Loucy (cell line): Measurements from ENCODE around the gene FBN1.

Experiments used
- H2AFZ ChIP-seq: fragments of 200-600 bp; sonication (generic); 2 replicates; pipeline ENCODE4 v1.6.0; 2016; ENCODE audit warnings: antibody characterized with exemption, mild to moderate bottlenecking, low read length, moderate library complexity
- H3F3A ChIP-seq: fragments of 200-600 bp; 2 replicates; pipeline ENCODE4 v1.6.0; 2016; ENCODE audit warnings: antibody characterized with exemption, low read depth, mild to moderate bottlenecking
- H3K27me3 ChIP-seq: fragments of 200-600 bp; sonication (generic); 2 replicates; pipeline ENCODE4 v1.6.1; 2014; ENCODE audit warnings: low read length, mild to moderate bottlenecking; ENCODE audit not compliant: insufficient read depth, poor library complexity, severe bottlenecking
- H3K36me3 ChIP-seq: fragments of 200-600 bp; sonication (generic); 2 replicates; pipeline ENCODE4 v1.6.1; 2016; ENCODE audit warnings: low read length; ENCODE audit not compliant: insufficient read depth
- H3K4me1 ChIP-seq: fragments of 200-600 bp; sonication (generic); 2 replicates; pipeline ENCODE4 v1.5.1; 2014; ENCODE audit warnings: low read length, mild to moderate bottlenecking; ENCODE audit not compliant: insufficient read depth, poor library complexity, severe bottlenecking
- H3K4me2 ChIP-seq: fragments of 200-600 bp; sonication (generic); 2 replicates; pipeline ENCODE4 v1.6.0; 2014; ENCODE audit warnings: antibody characterized with exemption, low read length, low read depth, mild to moderate bottlenecking; ENCODE audit not compliant: poor library complexity, severe bottlenecking
- H3K4me3 ChIP-seq: fragments of 200-600 bp; sonication (generic); 2 replicates; pipeline ENCODE4 v1.5.1; 2014; ENCODE audit warnings: low read length, mild to moderate bottlenecking, mixed read lengths; ENCODE audit not compliant: poor library complexity, severe bottlenecking
- H3K79me2 ChIP-seq: fragments of 200-600 bp; sonication (generic); 2 replicates; pipeline ENCODE4 v1.6.1; 2014; ENCODE audit warnings: low read length; ENCODE audit not compliant: insufficient read depth
- H3K9ac ChIP-seq: fragments of 200-600 bp; sonication (generic); 2 replicates; pipeline ENCODE4 v1.6.0; 2014; ENCODE audit warnings: mild to moderate bottlenecking, low read depth, low read length, moderate library complexity; ENCODE audit not compliant: poor library complexity, severe bottlenecking
- H3K9me2 ChIP-seq: fragments of 200-600 bp; sonication (generic); replicated peaks from 2 replicates; pipeline ENCODE4 v1.6.1; 2016; ENCODE audit warnings: low read depth, low read length, mixed read lengths
- H3K9me3 ChIP-seq: fragments of 200-600 bp; sonication (generic); 2 replicates; pipeline ENCODE4 v1.6.1; 2014; ENCODE audit warnings: mild to moderate bottlenecking, antibody characterized with exemption, low read length, low read depth; ENCODE audit not compliant: insufficient read depth
- H4K20me1 ChIP-seq: fragments of 200-600 bp; sonication (generic); 2 replicates; pipeline ENCODE4 v1.6.0; 2014; ENCODE audit warnings: antibody characterized with exemption, low read length, mild to moderate bottlenecking; ENCODE audit not compliant: insufficient read depth, poor library complexity, severe bottlenecking
- EZH2phosphoT487 ChIP-seq: fragments of 200-600 bp; IDR thresholded peaks from 2 replicates; pipeline ENCODE4 v1.6.1; 2018; ENCODE audit warnings: antibody characterized with exemption, mild to moderate bottlenecking, moderate library complexity, borderline replicate concordance
- TF ChIP-seq, protein P1 (sequence below): fragments of 200-600 bp; sonication (generic); conservative IDR thresholded peaks from 2 replicates; pipeline ENCODE4 v1.5.1; 2014; ENCODE audit warnings: mild to moderate bottlenecking, antibody characterized with exemption, low read length

Gene FBN1

DNA sequence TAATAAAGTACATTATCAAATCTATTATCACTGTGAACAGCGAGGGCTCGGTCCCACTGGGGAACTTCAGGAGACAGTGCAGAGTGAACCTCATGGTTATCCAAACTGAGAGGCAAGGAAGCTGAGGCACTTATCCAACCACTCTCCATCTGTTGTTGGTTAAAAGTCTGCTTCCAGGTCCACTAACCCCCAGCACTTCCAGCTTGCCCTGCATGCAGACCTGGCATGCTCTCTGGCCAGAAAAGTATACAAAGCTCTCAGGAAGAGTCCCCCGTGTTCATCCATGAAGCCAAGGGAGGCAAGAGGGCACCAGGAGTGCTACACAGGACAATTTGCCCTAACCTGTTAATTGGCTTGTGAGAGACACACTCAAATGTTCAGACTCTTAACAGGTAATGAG, 36.0 kb downstream of the FBN1 start:
- Histone ChIP-seq H3F3A (no peaks in the 10 kb centered on the region), H3K4me1 (no peaks in the 10 kb centered on the region), H3K9ac (no peak overlapping the region), H3K27me3 (no peaks in the 10 kb centered on the region), H3K4me2 (no peak overlapping the region), H3K36me3 (no peaks in the 10 kb centered on the region), H4K20me1 (no peaks in the 10 kb centered on the region), H3K9me3 (no peaks in the 10 kb centered on the region), H3K79me2 (no peaks in the 10 kb centered on the region), H2AFZ (no peak overlapping the region), H3K9me2 (no peaks in the 10 kb centered on the region), H3K4me3 (no peak overlapping the region)
- no peak for TF ChIP-seq EZH2phosphoT487
- TF ChIP-seq, protein P1, sequence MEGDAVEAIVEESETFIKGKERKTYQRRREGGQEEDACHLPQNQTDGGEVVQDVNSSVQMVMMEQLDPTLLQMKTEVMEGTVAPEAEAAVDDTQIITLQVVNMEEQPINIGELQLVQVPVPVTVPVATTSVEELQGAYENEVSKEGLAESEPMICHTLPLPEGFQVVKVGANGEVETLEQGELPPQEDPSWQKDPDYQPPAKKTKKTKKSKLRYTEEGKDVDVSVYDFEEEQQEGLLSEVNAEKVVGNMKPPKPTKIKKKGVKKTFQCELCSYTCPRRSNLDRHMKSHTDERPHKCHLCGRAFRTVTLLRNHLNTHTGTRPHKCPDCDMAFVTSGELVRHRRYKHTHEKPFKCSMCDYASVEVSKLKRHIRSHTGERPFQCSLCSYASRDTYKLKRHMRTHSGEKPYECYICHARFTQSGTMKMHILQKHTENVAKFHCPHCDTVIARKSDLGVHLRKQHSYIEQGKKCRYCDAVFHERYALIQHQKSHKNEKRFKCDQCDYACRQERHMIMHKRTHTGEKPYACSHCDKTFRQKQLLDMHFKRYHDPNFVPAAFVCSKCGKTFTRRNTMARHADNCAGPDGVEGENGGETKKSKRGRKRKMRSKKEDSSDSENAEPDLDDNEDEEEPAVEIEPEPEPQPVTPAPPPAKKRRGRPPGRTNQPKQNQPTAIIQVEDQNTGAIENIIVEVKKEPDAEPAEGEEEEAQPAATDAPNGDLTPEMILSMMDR = no peak

DNA sequence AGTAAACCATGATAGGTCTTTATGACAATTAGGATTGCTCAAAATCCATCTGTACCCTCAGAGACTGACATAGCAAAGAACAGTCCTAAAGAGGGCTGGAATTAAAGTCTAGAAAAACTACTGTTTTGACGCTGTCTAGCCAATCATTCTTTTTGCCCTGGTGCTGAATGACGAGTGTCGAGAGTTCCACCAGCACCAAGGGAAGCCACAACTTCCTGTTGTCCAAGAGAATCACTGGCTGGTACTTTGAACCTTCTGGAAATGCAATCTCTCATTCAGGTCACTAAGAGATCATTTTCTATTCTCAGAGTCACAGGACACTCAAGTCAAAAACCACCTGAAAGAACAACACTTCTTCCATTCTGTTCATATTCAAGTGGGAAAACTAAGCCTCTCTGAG, 37.7 kb downstream of the FBN1 start:
- Histone ChIP-seq H3K9me2 (no peaks in the 10 kb centered on the region), H3K79me2 (no peaks in the 10 kb centered on the region), H4K20me1 (no peaks in the 10 kb centered on the region), H3K4me1 (no peaks in the 10 kb centered on the region), H3K9ac (no peak overlapping the region), H3K36me3 (no peaks in the 10 kb centered on the region), H3K4me3 (no peak overlapping the region), H2AFZ (no peak overlapping the region), H3K4me2 (no peak overlapping the region), H3K27me3 (no peaks in the 10 kb centered on the region), H3F3A (no peaks in the 10 kb centered on the region), H3K9me3 (no peaks in the 10 kb centered on the region)
- TF ChIP-seq EZH2phosphoT487 = no peak
- TF ChIP-seq, protein P1 = no peak

DNA sequence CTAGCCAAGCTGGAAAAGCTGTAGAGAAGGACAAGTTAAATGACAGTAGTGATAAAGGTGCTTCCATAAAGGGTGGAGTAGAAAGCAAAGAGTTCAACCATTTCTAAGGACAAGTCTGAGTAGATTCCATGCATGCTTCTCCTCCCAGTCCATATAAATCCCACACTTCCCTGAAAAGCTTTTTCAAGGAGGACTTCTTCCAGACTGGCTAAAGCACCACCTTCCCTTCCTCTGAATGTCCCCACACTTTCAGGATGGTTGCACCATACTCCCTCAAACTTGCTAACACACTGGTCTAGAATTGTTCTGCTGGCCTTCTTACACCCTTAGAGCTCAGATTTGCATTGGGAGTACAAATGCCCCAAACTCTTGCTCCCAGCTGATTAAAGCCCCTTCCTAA, 40.9 kb downstream of the FBN1 start:
- Histone ChIP-seq H3K79me2 (no peaks in the 10 kb centered on the region), H4K20me1 (no peaks in the 10 kb centered on the region), H2AFZ (no peak overlapping the region), H3K9ac (no peak overlapping the region), H3K4me2 (no peak overlapping the region), H3K4me1 (no peaks in the 10 kb centered on the region), H3K36me3 (no peaks in the 10 kb centered on the region), H3K9me2 (no peaks in the 10 kb centered on the region), H3K9me3 (no peaks in the 10 kb centered on the region), H3K27me3 (no peaks in the 10 kb centered on the region), H3K4me3 (no peak overlapping the region), H3F3A (no peaks in the 10 kb centered on the region)
- no peak for TF ChIP-seq EZH2phosphoT487
- TF ChIP-seq, protein P1 = no peak
